ENCODE results near the gene OAT. TPM values are rescaled to one million over a fixed set of nuclear protein-coding genes. Genes with fewer than 3 reads are reported as not detected.

OAT gene
- total RNA-seq, 2 experiments from 2014 or later: 25.3 to 28.0 TPM

GRCh38 chr10:124408357-124408756, 10.4 kb downstream of the OAT start:
- H3K4me1 Mint-ChIP-seq: peaks cover 7% of the 10 kb centered on the region
- DNase-seq: no peak
- H3K36me3 Mint-ChIP-seq: peaks cover 21% of the 10 kb centered on the region
- no peak overlapping the region for H3K4me3 Mint-ChIP-seq
- ATAC-seq (ENCODE audit: low read depth): no peak
- H3K27me3 Mint-ChIP-seq: no peaks in the 10 kb centered on the region
- H3K9me3 Mint-ChIP-seq: no peaks in the 10 kb centered on the region
- no peak overlapping the region for H3K27ac Mint-ChIP-seq
- POLR2A ChIA-PET: no interaction called here

DNA sequence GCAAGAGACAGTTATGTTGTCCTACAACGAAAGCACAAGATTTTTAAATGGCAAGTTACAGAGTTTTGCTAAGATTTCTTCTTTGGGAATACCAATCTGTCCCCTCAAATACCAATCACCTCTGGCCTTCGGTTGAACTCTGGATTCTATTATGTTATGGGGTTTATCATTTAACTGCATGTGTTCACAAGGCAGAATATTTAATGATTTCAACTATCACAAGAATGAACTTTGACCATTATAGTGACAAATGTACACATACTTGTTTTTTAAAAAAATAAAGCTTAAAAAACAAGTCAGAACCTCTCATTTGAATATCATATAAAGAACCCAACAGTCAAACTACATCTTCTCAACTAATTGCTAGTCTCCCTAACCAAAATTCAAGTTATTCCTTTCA, 11.3 kb downstream of the OAT start:
- no peaks in the 10 kb centered on the region for H3K27me3 Mint-ChIP-seq
- H3K27ac Mint-ChIP-seq: no peak overlapping the region
- POLR2A ChIA-PET: no interaction called here
- H3K4me3 Mint-ChIP-seq: no peak overlapping the region
- no peaks in the 10 kb centered on the region for H3K9me3 Mint-ChIP-seq
- peaks cover 11% of the 10 kb centered on the region for H3K4me1 Mint-ChIP-seq
- peaks cover 21% of the 10 kb centered on the region for H3K36me3 Mint-ChIP-seq
- DNase-seq (no peak), ATAC-seq (ENCODE audit: low read depth) (no peak)

DNA sequence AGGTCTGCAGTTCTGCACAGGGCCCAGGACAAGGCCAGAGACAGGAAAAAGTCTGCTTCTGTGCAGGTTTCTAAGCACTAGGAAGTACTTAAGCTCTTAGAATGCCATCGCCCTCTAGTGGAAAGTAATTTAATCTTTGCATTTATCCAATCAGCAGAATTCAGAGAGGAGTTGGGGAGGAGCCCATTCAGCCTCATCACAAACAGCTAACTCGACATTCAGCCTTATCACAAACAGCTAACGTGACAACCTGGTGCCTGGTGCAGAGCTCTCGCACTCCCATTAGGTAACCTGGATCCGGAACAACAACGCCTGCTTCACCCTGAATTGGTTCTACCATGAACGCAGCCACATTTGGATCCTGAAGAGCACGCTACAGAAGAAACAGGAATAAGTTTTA, 15.2 kb downstream of the OAT start:
- POLR2A ChIA-PET: interaction anchor here (0.5 to 1.1 kb wide), 5 partner anchors 12 to 573 kb away, joined by 3 to 6 read pairs (median 4); partner anchors contain the start of genes LHPP and OAT

GRCh38 chr10:124402273-124402672, 16.4 kb downstream of the OAT start:
- Mint-ChIP-seq H3K36me3 (peaks cover 7% of the 10 kb centered on the region), H3K27ac (no peak overlapping the region), H3K27me3 (no peaks in the 10 kb centered on the region), H3K9me3 (no peaks in the 10 kb centered on the region), H3K4me1 (peaks cover 11% of the 10 kb centered on the region), H3K4me3 (no peak overlapping the region)
- DNase-seq (no peak), ATAC-seq (ENCODE audit: low read depth) (no peak)
- POLR2A ChIA-PET: no interaction called here

More for the DNA sequence above, 15.2 kb downstream of the OAT start:
- DNase-seq (no peak), ATAC-seq (ENCODE audit: low read depth) (peak; percentile 100)
- no peaks in the 10 kb centered on the region for H3K9me3 Mint-ChIP-seq
- H3K27me3 Mint-ChIP-seq: no peaks in the 10 kb centered on the region
- peaks cover 11% of the 10 kb centered on the region for H3K36me3 Mint-ChIP-seq
- H3K4me1 Mint-ChIP-seq: peaks cover 11% of the 10 kb centered on the region
- no peak overlapping the region for H3K4me3 Mint-ChIP-seq
- peak overlapping the region; percentile 69 for H3K27ac Mint-ChIP-seq

- H3K9me3 Mint-ChIP-seq: no peaks in the 10 kb centered on the region
- H3K27ac Mint-ChIP-seq: no peak overlapping the region
- H3K4me1 Mint-ChIP-seq: peaks cover 11% of the 10 kb centered on the region
- DNase-seq: no peak
- ATAC-seq (ENCODE audit: low read depth): no peak
- H3K27me3 Mint-ChIP-seq: no peaks in the 10 kb centered on the region
- POLR2A ChIA-PET: no interaction called here
- H3K4me3 Mint-ChIP-seq: no peak overlapping the region
- H3K36me3 Mint-ChIP-seq: peaks cover 7% of the 10 kb centered on the region
Observed at GRCh38 chr10:124401633-124402032, 17.1 kb downstream of the OAT start.

- Mint-ChIP-seq H3K27me3 (peaks cover 1% of the 10 kb centered on the region), H3K9me3 (peaks cover 4% of the 10 kb centered on the region), H3K36me3 (peaks cover 1% of the 10 kb centered on the region), H3K4me3 (no peak overlapping the region), H3K4me1 (no peaks in the 10 kb centered on the region), H3K27ac (no peak overlapping the region)
- ATAC-seq (ENCODE audit: low read depth): no peak
- no peak for DNase-seq
- POLR2A ChIA-PET: no interaction called here
Observed at GRCh38 chr10:124394583-124394982, 24.1 kb downstream of the OAT start.

GRCh38 chr10:124392626-124393342, 25.9 kb downstream of the OAT start:
- POLR2A ChIA-PET: no interaction called here
- H3K27ac Mint-ChIP-seq: no peak overlapping the region

DNA sequence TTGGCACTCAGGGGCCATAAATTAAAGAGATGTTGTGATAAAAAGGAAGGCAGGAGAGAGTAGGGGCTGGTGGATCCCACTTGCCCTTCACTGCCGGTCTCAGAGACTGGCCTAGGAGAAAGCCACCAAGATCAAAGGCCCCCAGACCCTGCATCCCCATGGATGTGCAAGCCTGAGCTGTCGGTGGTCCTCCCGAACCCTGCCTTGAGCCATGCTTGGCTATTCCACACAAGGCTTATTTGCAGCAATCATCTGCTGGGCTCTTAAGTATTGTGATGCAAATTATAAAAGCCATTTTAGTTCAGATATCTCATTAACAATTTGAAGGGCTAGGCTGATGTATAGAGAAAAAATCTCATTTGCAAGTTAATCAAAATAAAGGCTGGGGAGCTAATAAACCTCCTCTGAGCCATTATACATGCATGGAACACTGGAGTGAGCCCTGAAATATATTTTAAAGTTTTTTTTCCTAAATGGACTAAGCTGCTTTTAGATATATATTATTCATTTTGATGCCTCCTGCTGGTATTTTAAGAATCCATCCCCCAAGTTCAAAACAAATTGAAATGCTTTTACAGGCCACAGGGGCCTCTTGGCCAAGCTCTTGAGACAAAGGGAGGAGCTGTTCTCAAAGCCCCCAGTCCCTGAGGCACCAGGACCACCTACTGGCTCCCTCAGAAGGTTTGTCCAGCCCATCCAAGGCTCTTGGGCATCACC, 28.1 kb downstream of the OAT start:
- Mint-ChIP-seq H3K4me3 (no peak overlapping the region), H3K27me3 (peaks cover 1% of the 10 kb centered on the region), H3K36me3 (peaks cover 1% of the 10 kb centered on the region), H3K4me1 (no peaks in the 10 kb centered on the region), H3K9me3 (peaks cover 4% of the 10 kb centered on the region), H3K27ac (no peak overlapping the region)
- POLR2A ChIA-PET: no interaction called here
- DNase-seq (no peak), ATAC-seq (ENCODE audit: low read depth) (no peak)

More at GRCh38 chr10:124392626-124393342, 25.9 kb downstream of the OAT start:
- no peaks in the 10 kb centered on the region for H3K4me1 Mint-ChIP-seq
- peaks cover 1% of the 10 kb centered on the region for H3K36me3 Mint-ChIP-seq
- no peak overlapping the region for H3K4me3 Mint-ChIP-seq
- peaks cover 1% of the 10 kb centered on the region for H3K27me3 Mint-ChIP-seq
- DNase-seq (no peak), ATAC-seq (ENCODE audit: low read depth) (no peak)
- peaks cover 4% of the 10 kb centered on the region for H3K9me3 Mint-ChIP-seq

- POLR2A ChIA-PET: no interaction called here
- peaks cover 4% of the 10 kb centered on the region for H3K9me3 Mint-ChIP-seq
- ATAC-seq (ENCODE audit: low read depth) (no peak), DNase-seq (no peak)
- H3K4me3 Mint-ChIP-seq: peak overlapping the region; percentile 52
- no peak overlapping the region for H3K27ac Mint-ChIP-seq
- peaks cover 1% of the 10 kb centered on the region for H3K36me3 Mint-ChIP-seq
- peaks cover 1% of the 10 kb centered on the region for H3K27me3 Mint-ChIP-seq
- H3K4me1 Mint-ChIP-seq: no peaks in the 10 kb centered on the region
Observed at GRCh38 chr10:124389613-124390361, 28.9 kb downstream of the OAT start.

- ATAC-seq (ENCODE audit: low read depth) (peak; percentile 99), DNase-seq (peak; percentile 98)
- Mint-ChIP-seq H3K9me3 (peaks cover 2% of the 10 kb centered on the region), H3K36me3 (no peaks in the 10 kb centered on the region), H3K4me3 (peak overlapping the region; percentile 52), H3K27ac (no peak overlapping the region), H3K4me1 (no peaks in the 10 kb centered on the region), H3K27me3 (no peaks in the 10 kb centered on the region)
- POLR2A ChIA-PET: no interaction called here
Observed at GRCh38 chr10:124388823-124389612, 29.7 kb downstream of the OAT start.

- no peak overlapping the region for H3K27ac Mint-ChIP-seq
- POLR2A ChIA-PET: no interaction called here
Observed at GRCh38 chr10:124388476-124388822, 30.3 kb downstream of the OAT start.

GRCh38 chr10:124387078-124387874, 31.4 kb downstream of the OAT start:
- DNase-seq (no peak), ATAC-seq (ENCODE audit: low read depth) (no peak)
- H3K27me3 Mint-ChIP-seq: peaks cover 8% of the 10 kb centered on the region
- no peaks in the 10 kb centered on the region for H3K4me1 Mint-ChIP-seq
- no peaks in the 10 kb centered on the region for H3K36me3 Mint-ChIP-seq
- no peak overlapping the region for H3K4me3 Mint-ChIP-seq
- POLR2A ChIA-PET: no interaction called here
- H3K27ac Mint-ChIP-seq: no peak overlapping the region
- H3K9me3 Mint-ChIP-seq: no peaks in the 10 kb centered on the region

More at GRCh38 chr10:124388476-124388822, 30.3 kb downstream of the OAT start:
- no peak for DNase-seq
- no peak for ATAC-seq (ENCODE audit: low read depth)
- H3K36me3 Mint-ChIP-seq: no peaks in the 10 kb centered on the region
- peak overlapping the region; percentile 19 for H3K4me3 Mint-ChIP-seq
- peaks cover 2% of the 10 kb centered on the region for H3K9me3 Mint-ChIP-seq
- no peaks in the 10 kb centered on the region for H3K4me1 Mint-ChIP-seq
- H3K27me3 Mint-ChIP-seq: peaks cover 2% of the 10 kb centered on the region

Measured in activated naive CD8-positive, alpha-beta T cell treated with anti-CD3 and anti-CD28 coated beads, Interleukin-2, amount 10 ng/mL, durations not matched to agents 7 days and 5 days (primary cell).